T follicular helper cell (primary cell): ENCODE data around the gene DUSP9.
A peak's percentile ranks its signal among the peaks of the same experiment; 100 is the strongest.
"Not testable (repeated sequence)": the region's sequence is repeated elsewhere in the genome, so short reads cannot be mapped to it uniquely, and the experiment has no call there.

Source experiments
- DNase-seq: peaks from one replicate; pipeline ENCODE4 v3.0.0-alpha.2; 2020; ENCODE audit warnings: low read depth

DUSP9 gene

DNA sequence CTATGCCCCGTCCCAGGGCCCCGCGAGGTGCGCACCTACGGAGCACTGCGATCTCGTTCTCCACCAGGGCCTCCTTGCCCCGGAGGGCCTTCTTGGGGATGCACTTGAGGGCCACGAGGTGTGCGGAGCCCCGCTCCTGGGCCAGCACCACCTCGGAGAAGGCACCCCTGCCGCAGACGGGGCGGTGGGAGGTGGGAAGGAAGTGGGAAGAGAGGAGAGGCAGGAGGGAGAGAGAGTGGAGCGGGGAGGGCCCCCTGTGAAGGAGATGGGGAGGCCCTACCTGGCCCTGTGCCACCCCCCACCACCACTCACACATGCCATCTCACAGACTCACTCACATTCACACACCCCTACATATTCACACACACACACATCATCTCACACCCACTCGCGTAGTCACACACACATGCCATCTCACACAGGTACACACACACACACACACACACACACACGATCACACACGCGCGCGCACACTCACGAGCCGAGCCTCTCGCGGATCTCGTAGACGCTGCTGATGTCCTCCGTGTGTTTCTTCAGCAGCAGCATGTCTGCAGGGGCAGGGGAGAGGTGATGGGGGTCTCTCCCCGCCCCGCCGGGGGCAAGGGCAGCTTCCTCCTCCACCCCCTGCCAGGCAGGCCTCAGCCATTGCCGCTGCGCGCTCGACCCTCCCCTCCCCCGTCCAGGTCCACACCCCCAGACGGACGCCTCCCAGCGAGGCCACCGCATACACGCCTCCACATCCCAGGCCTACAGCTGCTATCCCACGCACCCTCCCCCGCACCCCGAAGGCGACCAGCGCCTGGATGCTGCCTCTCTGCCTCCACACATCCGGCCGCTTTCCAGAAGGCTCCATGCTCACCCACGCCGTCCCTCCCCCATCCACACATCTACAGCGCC, 25.8 kb downstream of the DUSP9 start:
- no peak for DNase-seq

GRCh38 chrX:153673428-153674218, 26.6 kb downstream of the DUSP9 start, which contains the start of gene PNCK:
Gene PNCK, minus strand, starts transcription at chrX:153673813. Its CDS starts 737 bp downstream, at chrX:153673076.
- no peak for DNase-seq

DNA sequence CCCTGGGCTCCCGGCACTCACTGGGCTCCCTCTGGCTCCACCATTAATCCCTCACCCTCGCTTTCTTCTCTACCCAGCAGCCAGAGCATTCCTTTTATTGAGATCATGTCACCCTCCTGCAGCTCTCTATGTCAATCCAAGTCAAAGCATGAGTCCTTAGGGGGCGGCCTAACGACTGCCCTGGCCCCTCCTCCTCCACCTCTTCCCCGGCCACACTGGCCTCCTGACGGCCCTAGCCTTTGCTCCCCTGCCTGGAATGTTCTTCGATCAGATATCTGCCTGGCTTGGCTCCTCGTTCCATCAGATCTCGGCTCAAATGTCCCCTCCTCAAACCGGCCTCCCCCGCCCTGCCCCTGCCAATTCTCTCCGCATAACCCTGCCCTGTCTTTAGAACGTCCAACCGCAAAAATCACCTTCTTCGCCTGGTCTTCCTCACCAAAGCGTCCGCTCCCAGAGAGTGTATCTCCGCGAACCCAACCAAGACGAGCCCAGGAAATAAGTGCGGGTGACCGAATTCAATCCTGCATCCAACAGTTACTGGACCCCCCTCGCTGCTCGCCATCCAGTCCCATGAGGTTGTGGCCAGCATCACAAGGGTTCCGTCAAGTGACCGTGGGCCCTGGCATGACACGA, 27.3 kb downstream of the DUSP9 start:
- no peak for DNase-seq

DNA sequence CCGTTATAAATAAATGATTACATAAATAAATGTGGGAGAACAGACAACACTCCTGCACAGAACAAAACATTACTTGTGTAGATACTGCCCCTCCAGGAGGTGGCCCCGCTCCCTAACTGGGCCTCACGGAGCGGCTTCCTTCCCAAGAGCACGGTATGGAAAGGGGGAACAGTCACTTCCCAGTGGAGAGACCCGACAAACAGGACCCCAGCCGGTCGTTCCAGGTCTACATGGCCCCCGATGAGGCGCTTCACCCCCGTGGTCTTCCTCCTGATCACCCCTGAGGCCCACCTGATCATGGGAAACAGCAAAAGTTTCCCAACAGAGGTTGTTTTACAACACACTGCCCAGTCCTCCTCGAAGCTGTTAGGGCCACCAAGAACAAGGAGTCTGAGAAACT, 34.2 kb downstream of the DUSP9 start:
- no peak for DNase-seq

DNA sequence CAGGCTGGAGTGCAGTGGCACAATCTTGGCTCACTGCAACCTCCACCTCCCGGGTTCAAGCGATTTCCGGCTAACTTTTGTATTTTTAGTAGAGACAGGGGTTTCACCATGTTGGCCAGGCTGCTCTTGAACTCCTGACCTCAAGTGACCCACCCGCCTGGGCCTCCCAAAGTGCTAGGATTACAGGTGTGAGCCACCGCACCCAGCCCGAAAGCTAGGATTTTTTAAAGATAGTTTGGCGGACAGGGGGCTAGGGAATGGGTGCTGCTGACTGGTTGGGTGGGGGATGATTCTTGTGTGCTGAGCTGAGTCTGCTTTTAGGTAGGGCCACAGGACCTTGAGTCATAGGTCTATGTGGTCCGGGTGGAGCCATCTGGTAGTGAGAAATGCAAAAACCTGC, 36.5 kb downstream of the DUSP9 start:
- not testable (repeated sequence) for DNase-seq

- no peak for DNase-seq
Observed at GRCh38 chrX:153684467-153685155, 37.6 kb downstream of the DUSP9 start.

- no peak for DNase-seq
Observed at GRCh38 chrX:153685156-153685536, 38.1 kb downstream of the DUSP9 start.

DNA sequence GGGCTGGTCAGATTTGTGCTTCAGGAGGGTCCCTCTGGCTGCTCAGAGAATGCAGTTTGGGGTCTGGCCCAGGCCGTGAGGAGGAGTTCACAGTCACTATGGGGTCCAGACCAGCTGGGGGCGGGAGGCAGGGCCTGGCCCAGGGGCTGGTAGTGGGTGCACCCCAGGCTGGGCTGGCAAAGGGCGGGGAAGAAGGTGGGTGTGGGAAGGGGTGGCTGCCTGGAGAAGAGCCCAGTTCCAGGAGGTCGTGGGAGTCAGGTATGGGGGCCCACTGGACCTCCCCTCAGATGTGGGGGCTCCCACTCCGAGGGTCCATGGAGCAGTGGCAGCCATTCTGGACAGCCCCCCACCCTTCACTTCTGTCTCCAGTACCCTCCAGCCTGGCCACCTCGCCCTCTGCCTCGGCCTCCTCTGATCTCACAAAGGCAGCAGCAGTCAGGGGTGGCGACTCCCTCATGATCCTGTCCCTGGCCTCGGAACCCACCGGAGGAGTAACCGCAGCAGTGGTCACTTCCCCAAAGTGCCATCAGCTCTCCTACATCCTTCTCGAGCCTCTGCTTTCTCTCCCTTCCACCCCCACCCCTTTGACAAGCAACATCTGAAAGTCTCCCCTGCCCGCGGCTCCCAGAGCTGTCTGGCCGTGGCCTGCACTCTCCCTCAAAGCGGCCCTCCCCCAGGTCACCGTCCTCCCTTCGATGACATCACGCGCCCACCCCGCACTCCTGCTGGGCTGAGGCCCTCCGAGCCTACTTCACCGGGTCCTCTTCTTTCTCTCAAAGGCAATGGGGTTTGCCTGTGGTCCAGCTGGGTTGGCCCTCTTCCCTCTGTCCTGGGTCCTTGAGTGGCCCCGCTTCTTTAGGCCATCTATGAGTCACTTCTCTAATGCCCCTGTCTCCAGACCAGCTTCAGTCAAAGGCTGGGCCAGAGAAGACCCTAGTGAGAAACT, 39.0 kb downstream of the DUSP9 start:
- DNase-seq: no peak

GRCh38 chrX:153686711-153687110, 39.7 kb downstream of the DUSP9 start:
- DNase-seq: no peak

DNA sequence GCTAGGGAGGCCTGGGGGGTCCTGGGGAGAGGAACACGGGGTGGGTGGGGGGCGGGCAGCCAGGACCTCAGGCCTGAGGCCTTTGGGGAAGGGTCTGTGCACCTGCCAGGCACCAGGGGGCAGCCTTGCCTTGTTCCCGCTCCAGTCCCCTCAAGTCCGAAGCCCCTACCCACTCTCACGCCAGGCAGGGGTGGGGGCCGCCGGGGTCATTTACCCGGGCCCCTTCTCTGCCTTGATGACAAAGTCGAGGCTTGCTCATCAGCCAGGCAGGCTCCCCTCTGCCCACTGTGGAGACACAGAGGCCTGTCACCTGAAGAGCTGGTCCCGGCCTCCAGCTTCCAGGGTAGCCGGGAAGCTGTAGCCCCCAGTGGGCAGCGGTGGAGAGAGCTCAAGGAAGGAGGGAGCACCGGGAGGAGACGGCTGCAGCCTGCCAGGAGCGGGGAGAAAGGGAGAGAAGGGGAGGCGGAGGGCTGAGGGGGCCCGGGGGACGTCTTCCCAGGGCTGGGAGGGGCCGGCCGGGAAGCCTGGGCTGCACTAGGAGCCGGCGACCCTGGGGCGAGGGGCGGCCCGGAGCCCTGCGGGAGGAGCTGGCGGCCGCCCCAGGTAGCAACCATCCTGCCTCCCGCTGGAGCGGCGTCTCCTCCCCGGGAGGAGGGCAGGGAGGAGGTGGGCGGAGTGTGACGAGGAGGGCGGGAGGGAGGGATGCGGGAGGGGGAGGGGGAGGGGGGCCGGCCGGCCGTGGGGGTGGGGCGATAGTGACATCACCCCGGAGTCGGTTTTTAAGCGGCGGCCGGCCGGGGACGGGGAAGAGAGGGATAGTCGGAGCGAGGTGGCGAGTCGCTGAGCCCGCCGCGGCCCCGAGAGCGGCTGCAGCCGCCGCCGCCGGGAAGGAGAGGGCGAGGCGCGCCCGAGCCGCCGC, 40.4 kb downstream of the DUSP9 start, which contains the start of gene SLC6A8:
TSS of gene SLC6A8 (plus strand) at position 806 of the 919 bp plus-strand sequence. CDS start 649 bp downstream, outside the sequence.
- DNase-seq: peak; percentile 10

- DNase-seq: no peak
Observed at GRCh38 chrX:153688071-153688470, 41.1 kb downstream of the DUSP9 start.

- DNase-seq: no peak
Observed at GRCh38 chrX:153688506-153688905, 41.5 kb downstream of the DUSP9 start.

- DNase-seq: no peak
Observed at GRCh38 chrX:153688911-153689590, 42.0 kb downstream of the DUSP9 start.

- DNase-seq: no peak
Observed at GRCh38 chrX:153689654-153690465, 42.9 kb downstream of the DUSP9 start.

GRCh38 chrX:153690466-153690865, 43.5 kb downstream of the DUSP9 start:
- no peak for DNase-seq

DNA sequence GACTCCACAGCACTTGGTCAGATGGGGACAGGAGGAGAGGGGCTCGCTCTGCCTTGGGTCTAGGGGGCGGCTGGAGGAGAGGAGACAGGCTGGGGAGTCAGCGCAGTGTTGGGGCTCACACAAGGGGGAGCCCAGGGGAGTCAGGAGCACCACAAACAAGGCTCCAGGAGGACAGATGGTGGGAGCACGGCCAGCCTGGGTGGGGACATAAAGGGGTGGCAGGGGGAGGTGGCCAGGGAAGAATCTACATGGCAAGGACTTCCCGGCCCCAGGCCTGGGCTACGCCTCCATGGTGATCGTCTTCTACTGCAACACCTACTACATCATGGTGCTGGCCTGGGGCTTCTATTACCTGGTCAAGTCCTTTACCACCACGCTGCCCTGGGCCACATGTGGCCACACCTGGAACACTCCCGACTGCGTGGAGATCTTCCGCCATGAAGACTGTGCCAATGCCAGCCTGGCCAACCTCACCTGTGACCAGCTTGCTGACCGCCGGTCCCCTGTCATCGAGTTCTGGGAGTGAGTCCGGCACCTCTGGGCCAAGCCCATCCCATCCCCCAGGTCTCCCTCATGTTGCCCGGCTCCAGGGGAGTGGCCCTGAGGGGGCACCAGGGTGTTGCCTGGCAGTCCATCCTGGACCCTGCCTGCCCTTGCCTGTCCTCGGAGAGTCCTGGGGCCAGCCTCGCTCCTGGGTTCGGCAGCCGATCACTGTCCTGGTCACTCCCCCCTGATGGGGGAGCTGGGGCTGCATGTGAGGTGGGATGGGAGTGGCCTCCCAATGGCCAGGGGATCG, 44.2 kb downstream of the DUSP9 start:
- DNase-seq: not testable (repeated sequence)

GRCh38 chrX:153692003-153692402, 45.0 kb downstream of the DUSP9 start:
- no peak for DNase-seq
